OCI-LY7 (cell line): ENCODE results near the gene HSD17B1. TPM values are rescaled to one million over a fixed set of nuclear protein-coding genes. Genes with fewer than 3 reads are reported as not detected.
A peak's percentile ranks its signal among the peaks of the same experiment; 100 is the strongest.

Experiments
- BruUV-seq: library from RNA; stranded (reverse); fragments of 400-500 nt; replicated peaks from 2 replicates; lab custom pipeline; 2021; lab: Mats Ljungman, UMichigan
- CTCF ChIA-PET: fragments of 300-600 bp; sonication (Branson Sonifier 250); formaldehyde crosslinking; loops from one replicate; lab custom pipeline; 2022; ENCODE audit warnings: antibody characterized with exemption; ENCODE audit not compliant: unreplicated experiment; lab: Charles Lee
- POLR2A ChIA-PET: fragments of 300-600 bp; sonication (Branson Sonifier 250); formaldehyde crosslinking; loops from one replicate; lab custom pipeline; 2022; ENCODE audit warnings: antibody characterized with exemption; lab: Charles Lee
- DNase-seq: peaks from one replicate; pipeline ENCODE4 v3.0.0-alpha.2; 2015; ENCODE audit warnings: low spot score
- H2AFZ ChIP-seq: fragments of 200-600 bp; sonication (generic), shearing (Covaris generic); 2 replicates; pipeline ENCODE4 v1.6.1; 2014; ENCODE audit warnings: mild to moderate bottlenecking, antibody characterized with exemption, low read length, moderate library complexity
- H3K27ac ChIP-seq: fragments of 200-600 bp; sonication (generic); 2 replicates; pipeline ENCODE4 v1.5.1; 2014; ENCODE audit warnings: mixed run types, low read depth, mild to moderate bottlenecking, moderate library complexity, low read length, inconsistent platforms; ENCODE audit not compliant: poor library complexity, severe bottlenecking
- H3K36me3 ChIP-seq: fragments of 200-600 bp; sonication (generic); 2 replicates; pipeline ENCODE4 v1.6.1; 2014; ENCODE audit warnings: mild to moderate bottlenecking, antibody characterized with exemption, low read length, moderate library complexity, mixed read lengths; ENCODE audit not compliant: insufficient read depth
- H3K4me1 ChIP-seq: fragments of 200-600 bp; sonication (generic); 2 replicates; pipeline ENCODE4 v1.5.1; 2014; ENCODE audit warnings: mild to moderate bottlenecking, low read length; ENCODE audit not compliant: insufficient read depth, poor library complexity, severe bottlenecking
- H3K4me2 ChIP-seq: fragments of 200-600 bp; sonication (generic); 2 replicates; pipeline ENCODE4 v1.6.1; 2014; ENCODE audit warnings: mild to moderate bottlenecking, low read length
- H3K4me3 ChIP-seq: fragments of 200-600 bp; sonication (generic); 2 replicates; pipeline ENCODE4 v1.5.1; 2014; ENCODE audit warnings: mild to moderate bottlenecking, low read depth, low read length; ENCODE audit not compliant: poor library complexity, severe bottlenecking
- H3K79me2 ChIP-seq: fragments of 200-600 bp; sonication (generic); 2 replicates; pipeline ENCODE4 v1.6.1; 2016; ENCODE audit warnings: low read depth, mild to moderate bottlenecking, low read length, moderate library complexity, mixed read lengths; ENCODE audit not compliant: insufficient read depth
- H3K9me2 ChIP-seq: fragments of 200-600 bp; sonication (generic); 2 replicates; pipeline ENCODE4 v1.6.1; 2016; ENCODE audit warnings: mild to moderate bottlenecking, low read length, mixed read lengths; ENCODE audit not compliant: insufficient read depth
- H3K9me3 ChIP-seq: fragments of 200-600 bp; sonication (generic); 2 replicates; pipeline ENCODE4 v1.6.1; 2014; ENCODE audit warnings: mild to moderate bottlenecking, mixed run types, low read length, mixed read lengths
- H4K20me1 ChIP-seq: fragments of 200-600 bp; sonication (generic); 2 replicates; pipeline ENCODE4 v1.6.1; 2014; ENCODE audit warnings: mild to moderate bottlenecking, antibody characterized with exemption, low read length, moderate library complexity, mixed read lengths; ENCODE audit not compliant: insufficient read depth
- EZH2phosphoT487 ChIP-seq: fragments of 200-600 bp; sonication (generic); IDR thresholded peaks from 2 replicates; pipeline ENCODE4 v1.6.1; 2018; ENCODE audit warnings: low read depth, borderline replicate concordance, mild to moderate bottlenecking, mixed run types, antibody characterized with exemption, low read length, moderate library complexity, mixed read lengths
- intact Hi-C: fragments of 100-400 bp; cut with micrococcal nuclease; formaldehyde crosslinking; loops from one replicate; pipeline ENCODE4 v1.10.0; 2022; ENCODE audit not compliant: unreplicated experiment
- total RNA-seq, 2 experiments: library from RNA; depleted of rRNA in 1 of 2; stranded (reverse); fragments of >200 nt in 1 of 2; shearing (Covaris generic) in 1 of 2; gene quantifications; 2 replicates each; pipeline ENCODE4 v1.2.3, GENCODE V29; 2014 to 2022
- TF ChIP-seq, protein P1 (sequence below): fragments of 200-600 bp; sonication (generic); conservative IDR thresholded peaks from 2 replicates; pipeline ENCODE4 v1.5.1; 2014; ENCODE audit warnings: mild to moderate bottlenecking, antibody characterized with exemption, low read length, moderate library complexity, mixed read lengths

The HSD17B1 gene
- total RNA-seq, 2 experiments from 2014 or later: 2.2 to 2.5 TPM

DNA sequence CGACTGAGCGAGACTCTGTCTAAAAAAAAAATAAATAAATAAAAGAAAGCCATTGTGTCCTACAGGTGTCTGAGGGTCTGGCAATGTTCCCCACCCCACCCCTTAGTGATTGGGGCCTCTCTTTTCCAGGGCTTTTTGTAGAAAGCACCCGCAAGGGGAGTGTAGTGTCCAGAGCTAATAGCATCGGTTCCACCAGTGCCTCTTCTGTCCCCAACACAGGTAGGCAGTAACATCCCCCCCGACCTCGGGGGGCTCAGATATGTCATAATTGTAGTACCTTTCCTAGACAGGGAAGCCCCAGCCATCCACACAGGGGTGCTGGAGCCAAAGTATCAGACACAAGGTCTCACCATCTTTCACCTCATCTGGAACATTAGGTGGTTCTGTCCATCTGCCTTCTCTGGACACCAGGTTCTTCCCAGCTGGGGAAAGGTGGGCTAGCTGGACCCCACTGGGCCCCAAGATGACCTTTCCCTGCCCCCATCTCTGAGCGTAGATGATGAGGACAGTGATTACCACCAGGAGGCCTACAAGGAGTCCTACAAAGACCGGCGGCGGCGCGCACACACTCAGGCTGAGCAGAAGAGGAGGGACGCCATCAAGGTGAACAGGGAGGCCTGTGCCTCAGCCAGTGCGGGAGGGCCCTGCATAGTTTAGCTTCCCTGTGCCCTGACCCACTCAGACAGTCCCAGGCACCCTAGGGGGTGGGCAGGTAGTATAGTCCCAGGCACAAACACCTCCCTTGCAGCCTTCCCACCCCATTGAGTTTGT, 15.8 kb downstream of the HSD17B1 start:
- Histone ChIP-seq H3K9me2 (no peaks in the 10 kb centered on the region), H4K20me1 (no peaks in the 10 kb centered on the region), H3K36me3 (peaks cover 90% of the 10 kb centered on the region), H3K27ac (no peak overlapping the region), H3K4me1 (peaks cover 25% of the 10 kb centered on the region), H3K4me2 (no peak overlapping the region; the same call in 1 of the 2 replicates), H3K4me3 (no peak overlapping the region), H3K9me3 (no peaks in the 10 kb centered on the region), H3K79me2 (peaks cover 20% of the 10 kb centered on the region), H2AFZ (no peak overlapping the region)
- ChIA-PET CTCF (interaction anchor here (0.8 to 1.8 kb wide), 2 partner anchors 9 to 19 kb away, joined by 3 to 8 read pairs; partner anchors contain the start of gene PSMC3IP), POLR2A (interaction anchor here (1.1 kb wide), 1 partner anchor 13 kb away, joined by 3 read pairs; no protein-coding TSS in a partner anchor)
- TF ChIP-seq, protein P1, sequence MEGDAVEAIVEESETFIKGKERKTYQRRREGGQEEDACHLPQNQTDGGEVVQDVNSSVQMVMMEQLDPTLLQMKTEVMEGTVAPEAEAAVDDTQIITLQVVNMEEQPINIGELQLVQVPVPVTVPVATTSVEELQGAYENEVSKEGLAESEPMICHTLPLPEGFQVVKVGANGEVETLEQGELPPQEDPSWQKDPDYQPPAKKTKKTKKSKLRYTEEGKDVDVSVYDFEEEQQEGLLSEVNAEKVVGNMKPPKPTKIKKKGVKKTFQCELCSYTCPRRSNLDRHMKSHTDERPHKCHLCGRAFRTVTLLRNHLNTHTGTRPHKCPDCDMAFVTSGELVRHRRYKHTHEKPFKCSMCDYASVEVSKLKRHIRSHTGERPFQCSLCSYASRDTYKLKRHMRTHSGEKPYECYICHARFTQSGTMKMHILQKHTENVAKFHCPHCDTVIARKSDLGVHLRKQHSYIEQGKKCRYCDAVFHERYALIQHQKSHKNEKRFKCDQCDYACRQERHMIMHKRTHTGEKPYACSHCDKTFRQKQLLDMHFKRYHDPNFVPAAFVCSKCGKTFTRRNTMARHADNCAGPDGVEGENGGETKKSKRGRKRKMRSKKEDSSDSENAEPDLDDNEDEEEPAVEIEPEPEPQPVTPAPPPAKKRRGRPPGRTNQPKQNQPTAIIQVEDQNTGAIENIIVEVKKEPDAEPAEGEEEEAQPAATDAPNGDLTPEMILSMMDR: no peak
- TF ChIP-seq EZH2phosphoT487: no peak
- intact Hi-C loops: no loop called here
- no TSS peak for BruUV-seq
- DNase-seq: no peak

DNA sequence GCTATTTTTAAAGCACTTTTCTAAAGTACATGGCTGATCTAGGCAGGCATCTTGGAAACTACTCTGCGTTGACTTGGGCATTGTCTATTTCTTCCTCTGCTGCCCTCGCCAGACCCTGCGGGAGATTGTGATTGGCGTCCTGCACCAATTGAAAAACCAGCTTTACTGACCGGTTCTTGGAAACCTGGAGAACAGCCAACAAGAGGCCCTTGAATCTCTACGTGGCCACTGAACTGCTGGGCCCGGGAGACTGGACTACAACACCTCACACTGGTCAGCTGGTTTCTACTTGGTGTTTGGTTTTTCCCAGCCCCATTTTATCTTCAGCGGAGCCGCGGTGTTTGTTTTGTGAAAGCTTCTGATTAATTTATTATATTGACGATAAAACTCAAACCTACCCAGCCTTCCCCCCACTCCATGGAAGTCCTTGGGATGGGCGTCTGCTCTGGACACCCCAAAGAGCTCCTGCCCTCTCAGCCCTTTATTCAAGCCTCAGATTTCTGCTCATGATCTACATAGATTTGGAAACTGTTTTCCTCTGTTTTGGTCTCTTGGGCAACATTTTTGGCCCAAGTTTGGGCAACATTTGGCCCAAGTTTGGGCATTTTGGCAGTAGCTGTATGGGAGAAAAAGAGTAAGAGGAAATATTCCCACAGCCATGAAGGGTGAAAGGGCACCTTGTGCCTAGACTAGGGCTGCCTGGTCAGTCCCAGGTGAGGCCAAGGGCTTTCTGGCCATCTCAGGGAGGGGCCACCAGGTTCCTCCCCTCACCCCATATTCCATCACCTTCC, 18.9 kb downstream of the HSD17B1 start:
- peaks cover 88% of the 10 kb centered on the region for H3K36me3 ChIP-seq
- POLR2A ChIA-PET: no interaction called here
- no peak for DNase-seq

More for the DNA sequence above, 18.9 kb downstream of the HSD17B1 start:
- peaks cover 4% of the 10 kb centered on the region; the same call in 1 of the 2 replicates for H4K20me1 ChIP-seq
- intact Hi-C loops: loop anchor here (10.0 kb wide), 1 partner anchor 253 kb away; the partner anchor contains the start of gene BECN1
- TF ChIP-seq, protein P1: no peak
- no peak for TF ChIP-seq EZH2phosphoT487
- H3K4me2 ChIP-seq: no peak overlapping the region
- no peak overlapping the region for H3K4me3 ChIP-seq
- no peak overlapping the region for H3K27ac ChIP-seq
- CTCF ChIA-PET: no interaction called here
- H3K9me2 ChIP-seq: no peaks in the 10 kb centered on the region
- H3K4me1 ChIP-seq: peaks cover 30% of the 10 kb centered on the region
- H3K79me2 ChIP-seq: peaks cover 30% of the 10 kb centered on the region
- no peak overlapping the region for H2AFZ ChIP-seq
- BruUV-seq: TSS peak; percentile 37
- no peaks in the 10 kb centered on the region for H3K9me3 ChIP-seq
